OCI-LY3 (cell line): ENCODE results near the gene PRSS27.

Experiments
- EZH2phosphoT487 ChIP-seq: fragments of 200-600 bp; shearing (Covaris generic); IDR thresholded peaks from 2 replicates; pipeline ENCODE4 v1.6.1; 2018; ENCODE audit warnings: antibody characterized with exemption, mixed run types, low read depth
- TF ChIP-seq, protein P1 (sequence below): fragments of 200-600, 300-600 bp; sonication (generic); IDR thresholded peaks from 2 replicates; pipeline ENCODE4 v1.5.1; 2014; ENCODE audit warnings: antibody characterized with exemption, low read length, low read depth

DNA sequence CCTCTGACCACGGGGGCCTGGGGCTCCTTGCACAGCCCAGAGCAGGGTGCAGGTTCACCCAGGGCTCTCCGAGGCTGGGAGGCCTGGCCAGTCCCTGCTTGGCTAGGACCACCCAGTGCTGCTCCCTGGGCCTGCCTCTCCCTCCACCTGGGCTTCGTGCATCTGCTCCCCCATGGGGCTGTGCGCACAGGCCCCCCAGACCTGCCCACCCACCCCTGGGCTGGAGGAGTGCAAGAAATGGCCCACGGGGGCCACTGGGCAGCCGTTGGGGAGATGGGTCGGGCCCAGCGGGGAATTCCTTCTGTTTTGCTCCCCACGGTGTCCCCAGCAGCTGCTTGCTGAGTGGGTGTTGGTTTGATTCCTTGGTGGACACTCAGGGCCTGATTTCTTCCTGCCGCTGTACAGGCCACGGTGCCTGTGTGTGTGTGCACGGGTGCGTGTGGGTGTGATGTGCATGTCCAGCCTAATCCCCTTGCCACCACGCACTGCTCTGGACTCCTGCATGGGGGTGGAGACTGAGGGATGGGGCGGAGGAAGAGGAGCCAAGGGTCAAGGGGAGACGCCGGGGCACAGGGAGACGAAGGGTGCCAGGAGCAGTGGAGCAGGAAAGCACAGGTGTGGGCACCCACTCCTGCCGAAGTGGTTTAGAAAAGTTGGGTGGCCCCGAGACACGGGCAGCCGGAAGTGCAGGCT, 8.5 kb downstream of the PRSS27 start:
- TF ChIP-seq, protein P1, sequence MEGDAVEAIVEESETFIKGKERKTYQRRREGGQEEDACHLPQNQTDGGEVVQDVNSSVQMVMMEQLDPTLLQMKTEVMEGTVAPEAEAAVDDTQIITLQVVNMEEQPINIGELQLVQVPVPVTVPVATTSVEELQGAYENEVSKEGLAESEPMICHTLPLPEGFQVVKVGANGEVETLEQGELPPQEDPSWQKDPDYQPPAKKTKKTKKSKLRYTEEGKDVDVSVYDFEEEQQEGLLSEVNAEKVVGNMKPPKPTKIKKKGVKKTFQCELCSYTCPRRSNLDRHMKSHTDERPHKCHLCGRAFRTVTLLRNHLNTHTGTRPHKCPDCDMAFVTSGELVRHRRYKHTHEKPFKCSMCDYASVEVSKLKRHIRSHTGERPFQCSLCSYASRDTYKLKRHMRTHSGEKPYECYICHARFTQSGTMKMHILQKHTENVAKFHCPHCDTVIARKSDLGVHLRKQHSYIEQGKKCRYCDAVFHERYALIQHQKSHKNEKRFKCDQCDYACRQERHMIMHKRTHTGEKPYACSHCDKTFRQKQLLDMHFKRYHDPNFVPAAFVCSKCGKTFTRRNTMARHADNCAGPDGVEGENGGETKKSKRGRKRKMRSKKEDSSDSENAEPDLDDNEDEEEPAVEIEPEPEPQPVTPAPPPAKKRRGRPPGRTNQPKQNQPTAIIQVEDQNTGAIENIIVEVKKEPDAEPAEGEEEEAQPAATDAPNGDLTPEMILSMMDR = no peak
- TF ChIP-seq EZH2phosphoT487 = no peak
